Activated naive CD4-positive, alpha-beta T cell treated with anti-CD3 and anti-CD28 coated beads, Interleukin-2, amount 50 U/mL, for 24 hours (primary cell): ENCODE data around the gene SH3GLB2.

Experiments used
- H3K27ac Mint-ChIP-seq: one replicate; pipeline ENCODE4 v1.8.0; 2021; ENCODE audit warnings: mild to moderate bottlenecking, mixed read lengths
- H3K27me3 Mint-ChIP-seq: one replicate; pipeline ENCODE4 v1.8.0; 2021; ENCODE audit warnings: mixed read lengths
- H3K36me3 Mint-ChIP-seq: one replicate; pipeline ENCODE4 v1.8.0; 2021; ENCODE audit warnings: mixed read lengths
- H3K4me1 Mint-ChIP-seq: one replicate; pipeline ENCODE4 v1.8.0; 2021; ENCODE audit warnings: mixed read lengths
- H3K4me3 Mint-ChIP-seq: one replicate; pipeline ENCODE4 v1.8.0; 2021; ENCODE audit warnings: mild to moderate bottlenecking, mixed read lengths
- H3K9me3 Mint-ChIP-seq: one replicate; pipeline ENCODE4 v1.8.0; 2021; ENCODE audit warnings: mixed read lengths

SH3GLB2 gene

DNA sequence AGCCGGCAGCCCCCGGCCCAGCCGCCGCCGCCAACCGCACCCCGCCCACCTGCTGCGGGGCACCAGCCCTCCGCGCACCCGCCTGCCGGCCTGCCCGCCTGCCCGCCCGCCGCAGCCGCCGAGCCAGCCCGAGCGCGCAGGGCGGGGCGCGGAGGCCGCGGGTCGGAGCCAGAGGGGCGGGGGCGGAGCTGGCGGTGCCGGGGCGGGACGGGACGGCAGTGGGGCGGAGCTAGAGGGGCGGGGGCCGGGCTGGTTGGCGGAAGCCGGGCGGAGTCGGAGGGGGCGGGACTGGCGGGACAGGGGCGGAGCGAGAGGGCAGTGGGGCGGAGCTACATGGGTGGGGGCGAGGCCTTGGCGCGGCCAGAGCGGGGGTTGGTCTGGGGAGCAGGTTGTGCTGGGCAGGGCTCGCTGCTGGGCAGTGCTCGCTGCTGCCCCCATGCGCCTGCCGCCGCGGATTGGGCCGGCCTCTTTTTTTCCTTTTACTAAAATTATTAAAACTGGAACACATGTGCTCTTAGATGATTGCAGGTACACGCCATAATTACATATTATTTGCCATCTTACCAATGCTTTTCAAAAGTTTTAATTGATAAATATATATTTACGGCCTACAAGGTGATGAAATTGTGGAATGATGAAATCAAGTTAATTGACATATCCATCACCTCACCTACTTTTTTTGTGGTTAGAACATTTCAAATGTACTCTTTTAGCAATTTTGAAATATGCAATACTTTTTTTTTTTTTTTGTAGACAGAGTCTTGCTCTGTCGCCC lies at the start of gene SH3GLB2:
Gene SH3GLB2, minus strand, starts transcription at position 140 of the 775 bp plus-strand sequence. CDS start 177 bp downstream, outside the sequence.
- Mint-ChIP-seq H3K4me3 (peak within 1 kb of the TSS; percentile 76), H3K27ac (no peak within 1 kb of the TSS), H3K9me3 (no peaks in the 10 kb centered on the region), H3K27me3 (no peaks in the 10 kb centered on the region), H3K4me1 (peaks cover 33% of the 10 kb centered on the region), H3K36me3 (no peaks in the 10 kb centered on the region)

DNA sequence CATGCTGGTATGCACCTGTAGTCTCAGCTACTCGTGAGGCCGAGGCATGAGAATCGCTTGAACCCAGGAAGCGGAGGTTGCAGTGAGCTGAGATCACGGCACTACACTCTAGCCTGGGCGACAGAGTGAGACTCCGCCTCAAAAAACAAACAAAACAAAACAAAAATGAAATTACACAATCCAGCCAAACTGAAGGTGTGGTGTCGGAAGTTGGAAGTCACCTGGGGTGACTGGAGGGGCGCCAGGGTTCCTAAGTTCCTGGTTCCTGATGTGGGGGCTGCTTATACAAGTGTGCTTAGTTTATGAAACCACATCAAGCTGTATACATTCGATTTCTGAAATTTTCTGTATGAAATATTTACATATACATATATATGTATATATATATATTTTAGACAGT lies 49.1 kb upstream of the SH3GLB2 start:
- Mint-ChIP-seq H3K27me3 (no peaks in the 10 kb centered on the region), H3K4me3 (no peak overlapping the region), H3K36me3 (no peaks in the 10 kb centered on the region), H3K4me1 (peaks cover 8% of the 10 kb centered on the region), H3K27ac (no peak overlapping the region), H3K9me3 (no peaks in the 10 kb centered on the region)

DNA sequence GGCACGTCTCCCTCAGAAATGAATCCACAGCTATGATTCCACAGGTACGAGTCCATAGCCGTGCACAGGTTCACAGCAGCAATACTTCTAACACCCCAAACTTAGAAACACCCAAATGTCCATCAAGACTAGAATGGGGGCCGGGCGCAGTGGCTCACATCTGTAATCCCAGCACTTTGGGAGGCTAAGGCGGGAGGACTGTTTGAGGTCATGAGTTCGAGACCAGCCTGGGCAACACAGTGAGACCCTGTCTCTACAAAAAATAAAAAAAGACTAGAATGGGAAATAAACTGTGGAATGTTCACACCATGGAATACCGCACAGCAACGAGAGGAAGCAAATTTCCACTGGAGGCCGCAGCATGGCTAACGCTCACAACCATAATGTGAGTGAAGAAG lies 48.5 kb upstream of the SH3GLB2 start:
- H3K4me1 Mint-ChIP-seq, result peaks cover 11% of the 10 kb centered on the region
- H3K27ac Mint-ChIP-seq, result no peak overlapping the region
- H3K4me3 Mint-ChIP-seq, result no peak overlapping the region

DNA sequence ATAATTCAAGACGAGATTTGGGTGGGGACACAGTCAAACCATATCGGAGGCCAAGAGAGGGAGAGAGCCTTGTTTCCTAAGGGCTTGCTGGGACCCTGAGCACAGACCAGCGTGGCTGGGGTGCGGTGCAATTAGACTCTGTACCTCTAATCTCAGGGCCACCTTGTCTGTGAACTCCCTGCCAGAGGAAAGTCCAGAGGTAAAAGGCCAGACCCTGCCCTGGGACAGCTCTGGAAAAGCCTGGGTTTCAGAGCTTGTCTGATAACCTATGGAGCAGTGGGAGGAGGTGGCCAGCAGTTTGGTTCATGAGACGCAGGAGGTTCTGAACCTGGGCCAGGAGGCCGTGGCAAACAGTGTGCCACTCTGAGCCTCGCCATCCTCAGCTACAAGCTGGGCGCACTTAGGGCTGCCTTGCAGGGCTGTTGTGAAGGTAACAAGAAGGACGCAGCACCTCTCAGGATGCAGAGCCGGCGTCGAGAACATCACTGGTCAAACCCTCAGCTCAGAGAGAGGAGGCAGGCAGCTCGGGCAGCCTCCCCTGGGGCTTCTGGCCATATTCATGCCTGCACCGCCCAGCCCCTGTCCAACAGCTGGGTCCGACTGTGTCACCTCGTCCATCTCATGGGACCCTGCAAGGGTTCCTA lies 48.0 kb upstream of the SH3GLB2 start:
- Mint-ChIP-seq H3K36me3 (no peaks in the 10 kb centered on the region), H3K4me1 (peaks cover 12% of the 10 kb centered on the region), H3K27me3 (no peaks in the 10 kb centered on the region), H3K9me3 (no peaks in the 10 kb centered on the region), H3K27ac (no peak overlapping the region), H3K4me3 (no peak overlapping the region)

More for the DNA sequence above, 48.5 kb upstream of the SH3GLB2 start:
- Mint-ChIP-seq H3K36me3 (no peaks in the 10 kb centered on the region), H3K27me3 (no peaks in the 10 kb centered on the region), H3K9me3 (no peaks in the 10 kb centered on the region)

- Mint-ChIP-seq H3K4me1 (peaks cover 16% of the 10 kb centered on the region), H3K27ac (no peak overlapping the region), H3K27me3 (no peaks in the 10 kb centered on the region), H3K4me3 (no peak overlapping the region), H3K9me3 (no peaks in the 10 kb centered on the region), H3K36me3 (no peaks in the 10 kb centered on the region)
These were observed 46.0 kb upstream of the SH3GLB2 start for GRCh38 chr9:129074106-129074505.

- no peak overlapping the region for H3K4me3 Mint-ChIP-seq
- no peak overlapping the region for H3K27ac Mint-ChIP-seq
- H3K27me3 Mint-ChIP-seq, result no peaks in the 10 kb centered on the region
- no peaks in the 10 kb centered on the region for H3K9me3 Mint-ChIP-seq
- peaks cover 23% of the 10 kb centered on the region for H3K4me1 Mint-ChIP-seq
- no peaks in the 10 kb centered on the region for H3K36me3 Mint-ChIP-seq
These were observed 45.3 kb upstream of the SH3GLB2 start for GRCh38 chr9:129073404-129073803.

DNA sequence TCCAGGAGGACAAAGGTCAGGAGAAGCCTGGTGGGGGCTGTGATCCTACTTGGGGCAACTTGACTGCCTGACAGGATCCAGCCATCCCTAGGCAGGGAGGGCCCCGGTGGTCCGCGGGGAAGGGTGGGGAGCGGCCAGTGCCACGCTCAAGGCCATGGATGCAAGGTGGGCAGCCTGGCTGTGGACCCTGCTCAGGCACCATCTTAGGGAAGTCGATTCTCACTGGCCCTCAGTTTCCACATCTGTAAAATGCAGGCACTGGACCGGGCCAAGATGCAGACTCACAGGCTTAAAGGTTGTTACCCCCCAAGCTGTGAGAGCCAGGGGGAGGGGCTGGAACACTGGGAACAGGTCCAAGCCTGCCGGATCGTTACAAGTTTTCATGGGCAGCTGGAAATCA lies 44.0 kb upstream of the SH3GLB2 start:
- no peaks in the 10 kb centered on the region for H3K36me3 Mint-ChIP-seq
- no peak overlapping the region for H3K4me3 Mint-ChIP-seq
- H3K27me3 Mint-ChIP-seq, result no peaks in the 10 kb centered on the region
- no peak overlapping the region for H3K27ac Mint-ChIP-seq
- no peaks in the 10 kb centered on the region for H3K9me3 Mint-ChIP-seq
- peaks cover 26% of the 10 kb centered on the region for H3K4me1 Mint-ChIP-seq

DNA sequence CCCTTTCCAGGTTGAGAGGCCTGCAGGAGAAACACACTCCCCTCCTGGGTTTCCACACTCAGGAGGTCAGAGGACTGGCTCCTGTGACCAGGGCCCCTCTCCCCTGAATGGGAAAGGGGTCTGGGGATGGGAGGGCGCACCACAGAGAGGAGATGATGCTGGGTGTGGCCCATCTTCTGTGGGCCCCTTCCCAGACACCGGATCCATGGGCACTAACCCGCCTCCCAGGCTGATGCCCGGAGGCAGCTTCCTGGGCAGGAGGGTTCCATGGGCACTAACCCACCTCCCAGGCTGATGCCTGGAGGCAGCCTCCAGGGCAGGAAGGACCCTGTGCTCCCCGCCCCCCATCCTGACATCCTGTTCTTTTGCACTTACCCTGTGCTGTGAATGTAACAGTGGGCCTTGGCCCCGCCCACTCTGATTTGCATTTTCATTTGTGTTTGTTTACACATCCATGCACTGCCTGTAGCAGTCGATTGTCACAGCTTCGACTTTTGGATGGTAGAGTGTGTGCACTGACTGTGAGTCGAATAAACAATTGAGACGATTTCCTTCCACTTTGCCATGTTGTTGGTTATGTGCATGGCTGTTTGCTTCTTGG lies 43.5 kb upstream of the SH3GLB2 start:
- no peak overlapping the region for H3K4me3 Mint-ChIP-seq
- H3K4me1 Mint-ChIP-seq, result peaks cover 26% of the 10 kb centered on the region
- no peaks in the 10 kb centered on the region for H3K27me3 Mint-ChIP-seq
- no peaks in the 10 kb centered on the region for H3K36me3 Mint-ChIP-seq
- H3K9me3 Mint-ChIP-seq, result no peaks in the 10 kb centered on the region
- no peak overlapping the region for H3K27ac Mint-ChIP-seq

GRCh38 chr9:129070696-129071525 lies 42.8 kb upstream of the SH3GLB2 start:
- H3K27me3 Mint-ChIP-seq, result no peaks in the 10 kb centered on the region
- H3K4me3 Mint-ChIP-seq, result no peak overlapping the region
- no peaks in the 10 kb centered on the region for H3K9me3 Mint-ChIP-seq
- no peak overlapping the region for H3K27ac Mint-ChIP-seq
- peaks cover 26% of the 10 kb centered on the region for H3K4me1 Mint-ChIP-seq
- H3K36me3 Mint-ChIP-seq, result no peaks in the 10 kb centered on the region

- H3K36me3 Mint-ChIP-seq, result peaks cover 3% of the 10 kb centered on the region
- H3K27me3 Mint-ChIP-seq, result no peaks in the 10 kb centered on the region
- no peak overlapping the region for H3K4me3 Mint-ChIP-seq
- H3K9me3 Mint-ChIP-seq, result no peaks in the 10 kb centered on the region
- peaks cover 26% of the 10 kb centered on the region for H3K4me1 Mint-ChIP-seq
- no peak overlapping the region for H3K27ac Mint-ChIP-seq
These were observed 41.9 kb upstream of the SH3GLB2 start for GRCh38 chr9:129069862-129070641.

DNA sequence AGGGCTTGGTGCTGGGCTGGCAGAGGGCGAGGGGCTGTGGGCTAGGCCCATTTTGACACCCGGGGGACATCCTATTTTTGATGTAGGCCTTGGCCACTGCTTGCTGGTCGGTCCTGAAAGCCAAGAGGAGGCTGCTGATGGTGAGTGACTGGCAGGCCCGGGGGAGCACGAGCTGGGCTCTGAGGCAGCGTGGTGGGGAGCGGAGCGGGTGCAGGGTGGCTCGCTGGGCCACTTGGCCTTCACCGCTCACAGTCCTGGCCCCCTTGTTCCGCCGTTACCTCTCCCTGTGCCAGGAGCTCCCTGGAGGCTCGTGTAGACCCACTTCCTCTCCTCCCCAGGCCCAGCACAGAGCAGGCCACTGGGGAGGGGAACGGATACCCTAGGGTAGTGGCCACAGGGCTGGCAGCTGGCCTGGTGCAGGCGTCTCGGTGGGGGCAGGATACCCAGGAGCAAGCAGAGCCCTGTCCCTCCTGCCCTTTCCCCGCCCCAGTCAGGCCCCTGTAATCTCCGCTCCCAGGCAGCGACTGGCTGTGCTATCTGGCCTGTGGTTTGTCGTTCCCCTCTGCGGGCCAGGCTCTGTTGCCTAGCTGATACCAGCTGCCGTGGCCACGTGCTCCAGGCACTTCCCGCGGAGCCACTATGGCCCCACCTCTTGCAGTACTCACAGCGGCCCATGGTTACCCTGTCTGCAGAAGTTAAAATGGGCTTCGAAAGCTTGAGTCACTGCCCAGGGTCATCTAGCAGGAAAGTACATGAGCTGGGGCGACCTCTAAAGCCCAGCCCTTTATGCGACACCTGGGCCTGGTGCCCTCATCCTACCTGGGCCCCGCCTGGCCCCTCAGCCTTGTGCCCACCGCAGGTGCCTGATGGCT lies 41.1 kb upstream of the SH3GLB2 start:
- peaks cover 26% of the 10 kb centered on the region for H3K4me1 Mint-ChIP-seq
- peaks cover 3% of the 10 kb centered on the region for H3K36me3 Mint-ChIP-seq
- no peaks in the 10 kb centered on the region for H3K9me3 Mint-ChIP-seq
- no peaks in the 10 kb centered on the region for H3K27me3 Mint-ChIP-seq
- peak overlapping the region; percentile 97 for H3K27ac Mint-ChIP-seq
- peak overlapping the region; percentile 60 for H3K4me3 Mint-ChIP-seq

DNA sequence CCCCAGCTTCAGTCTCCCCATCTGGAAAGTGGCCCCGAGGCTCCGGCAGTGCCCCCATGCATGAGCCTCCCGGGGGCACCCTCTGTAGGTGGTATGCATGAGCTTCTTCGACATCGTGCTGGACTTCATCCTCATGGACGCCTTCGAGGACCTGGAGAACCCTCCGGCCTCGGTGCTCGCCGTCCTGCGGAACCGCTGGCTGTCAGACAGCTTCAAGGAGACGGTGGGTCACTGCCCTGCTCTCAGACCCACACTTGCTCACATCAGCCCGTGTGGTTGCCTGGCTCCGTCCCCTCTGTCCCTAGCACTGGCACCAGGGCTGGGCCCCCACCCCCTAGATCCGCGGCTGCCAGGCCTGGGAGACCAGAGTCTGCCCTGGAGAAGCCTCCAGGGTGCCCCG lies 40.0 kb upstream of the SH3GLB2 start:
- peaks cover 26% of the 10 kb centered on the region for H3K4me1 Mint-ChIP-seq
- H3K36me3 Mint-ChIP-seq, result peaks cover 3% of the 10 kb centered on the region
- H3K27ac Mint-ChIP-seq, result peak overlapping the region; percentile 31
- H3K27me3 Mint-ChIP-seq, result no peaks in the 10 kb centered on the region
- no peak overlapping the region for H3K4me3 Mint-ChIP-seq
- no peaks in the 10 kb centered on the region for H3K9me3 Mint-ChIP-seq

GRCh38 chr9:129064499-129064908 lies 36.4 kb upstream of the SH3GLB2 start:
- no peaks in the 10 kb centered on the region for H3K27me3 Mint-ChIP-seq
- H3K36me3 Mint-ChIP-seq, result peaks cover 3% of the 10 kb centered on the region

GRCh38 chr9:129063061-129063460 lies 34.9 kb upstream of the SH3GLB2 start:
- no peaks in the 10 kb centered on the region for H3K9me3 Mint-ChIP-seq
- no peaks in the 10 kb centered on the region for H3K27me3 Mint-ChIP-seq
- H3K27ac Mint-ChIP-seq, result no peak overlapping the region
- H3K36me3 Mint-ChIP-seq, result peaks cover 3% of the 10 kb centered on the region
- H3K4me1 Mint-ChIP-seq, result no peaks in the 10 kb centered on the region
- H3K4me3 Mint-ChIP-seq, result no peak overlapping the region

More at GRCh38 chr9:129064499-129064908, 36.4 kb upstream of the SH3GLB2 start:
- no peaks in the 10 kb centered on the region for H3K9me3 Mint-ChIP-seq
- H3K27ac Mint-ChIP-seq, result no peak overlapping the region
- peaks cover 14% of the 10 kb centered on the region for H3K4me1 Mint-ChIP-seq
- H3K4me3 Mint-ChIP-seq, result no peak overlapping the region
